AG08395 (cell line): ENCODE measurements around the gene RBM10.

Experiments used
- DNase-seq: peaks from one replicate; pipeline ENCODE4 v3.0.0; 2012; ENCODE audit warnings: mixed read lengths, low spot score

RBM10 gene

DNA sequence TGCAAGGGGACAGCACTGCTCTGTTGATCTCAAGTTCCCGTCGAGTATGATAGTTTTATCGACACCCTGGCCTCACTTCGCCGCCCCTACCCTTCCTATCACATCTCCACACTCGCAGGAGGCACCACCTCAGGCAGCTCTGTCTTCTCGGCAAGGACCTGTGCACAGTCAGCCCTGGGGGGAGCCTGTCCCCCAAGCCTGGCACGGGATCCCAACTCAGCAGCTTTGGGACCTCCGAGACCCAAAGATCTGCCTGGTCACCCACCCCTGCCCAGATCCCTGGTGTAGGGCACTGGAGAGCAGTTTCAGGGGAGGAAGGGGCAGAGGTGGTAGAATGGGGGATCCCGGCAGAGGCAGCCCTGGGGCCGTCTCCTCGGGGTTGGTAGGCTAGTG lies 30.6 kb downstream of the RBM10 start:
- DNase-seq: no peak

DNA sequence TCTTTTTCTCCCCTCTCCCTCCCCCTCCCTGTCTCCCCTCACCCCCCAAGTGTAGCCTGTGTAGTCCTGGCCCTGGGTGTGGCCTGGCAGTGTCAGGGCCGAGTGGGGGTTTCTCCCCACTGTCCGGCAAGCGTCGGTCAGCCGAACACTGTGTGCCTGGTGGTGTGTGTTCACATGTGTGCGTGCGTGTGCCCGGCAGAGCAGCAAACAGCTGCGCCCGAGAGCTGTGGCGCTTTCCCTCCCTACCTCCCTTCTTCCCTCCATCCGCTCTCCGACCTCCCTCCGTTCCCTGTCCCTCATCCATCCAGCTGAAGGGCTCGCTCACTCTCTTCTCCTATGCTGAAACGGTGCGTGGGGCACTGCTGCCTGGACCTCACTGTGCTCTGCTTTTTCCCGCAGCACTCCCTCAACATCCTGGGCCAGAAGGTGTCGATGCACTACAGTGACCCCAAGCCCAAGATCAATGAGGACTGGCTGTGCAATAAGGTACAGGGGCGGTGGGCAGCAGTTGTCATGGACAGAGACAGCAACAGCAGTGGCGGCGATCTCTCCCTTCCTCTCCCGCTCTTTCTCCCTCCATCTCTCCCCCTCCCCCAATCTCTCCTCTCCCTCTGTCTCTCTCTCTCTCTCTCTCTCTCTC lies 31.2 kb downstream of the RBM10 start:
- no peak for DNase-seq

DNA sequence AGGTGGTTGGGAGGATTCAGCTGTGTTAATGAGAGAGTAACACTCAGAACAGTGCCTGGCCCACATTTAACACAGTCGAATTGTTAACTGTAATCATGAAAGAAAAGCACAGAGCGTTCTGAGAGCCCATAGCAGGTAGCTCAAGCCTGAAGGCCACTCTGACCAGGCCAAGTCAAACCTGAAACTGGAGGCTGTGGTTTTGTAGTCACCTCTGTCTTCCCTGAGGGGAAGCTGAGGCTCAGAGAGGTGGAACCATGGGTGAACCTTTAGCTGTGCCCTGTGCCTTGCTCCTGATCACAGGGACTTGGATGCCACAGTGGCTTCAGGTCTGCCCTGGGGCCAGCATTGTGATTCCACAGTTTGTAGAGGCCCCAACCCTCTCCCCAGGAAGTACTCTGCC lies 32.1 kb downstream of the RBM10 start:
- no peak for DNase-seq

DNA sequence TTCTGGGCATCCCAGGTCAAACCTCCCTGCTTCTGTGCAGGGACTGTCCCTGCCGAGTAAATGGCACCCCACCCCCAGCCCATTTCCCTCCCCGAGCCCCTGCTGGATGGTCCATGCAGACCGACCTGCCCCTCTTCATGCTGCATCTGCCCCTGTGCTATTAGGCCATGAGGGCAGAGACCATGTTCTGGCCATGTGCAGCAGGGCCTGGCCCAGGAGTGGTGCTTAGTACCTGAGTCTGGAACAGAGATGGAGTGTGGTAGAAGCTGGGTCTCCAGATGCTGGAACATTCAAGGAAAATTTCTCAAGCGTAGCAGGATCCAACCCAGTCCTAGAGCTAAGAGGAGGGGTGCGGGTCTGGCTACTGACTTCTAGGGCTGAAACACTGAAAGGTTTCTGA lies 33.3 kb downstream of the RBM10 start:
- DNase-seq: no peak

DNA sequence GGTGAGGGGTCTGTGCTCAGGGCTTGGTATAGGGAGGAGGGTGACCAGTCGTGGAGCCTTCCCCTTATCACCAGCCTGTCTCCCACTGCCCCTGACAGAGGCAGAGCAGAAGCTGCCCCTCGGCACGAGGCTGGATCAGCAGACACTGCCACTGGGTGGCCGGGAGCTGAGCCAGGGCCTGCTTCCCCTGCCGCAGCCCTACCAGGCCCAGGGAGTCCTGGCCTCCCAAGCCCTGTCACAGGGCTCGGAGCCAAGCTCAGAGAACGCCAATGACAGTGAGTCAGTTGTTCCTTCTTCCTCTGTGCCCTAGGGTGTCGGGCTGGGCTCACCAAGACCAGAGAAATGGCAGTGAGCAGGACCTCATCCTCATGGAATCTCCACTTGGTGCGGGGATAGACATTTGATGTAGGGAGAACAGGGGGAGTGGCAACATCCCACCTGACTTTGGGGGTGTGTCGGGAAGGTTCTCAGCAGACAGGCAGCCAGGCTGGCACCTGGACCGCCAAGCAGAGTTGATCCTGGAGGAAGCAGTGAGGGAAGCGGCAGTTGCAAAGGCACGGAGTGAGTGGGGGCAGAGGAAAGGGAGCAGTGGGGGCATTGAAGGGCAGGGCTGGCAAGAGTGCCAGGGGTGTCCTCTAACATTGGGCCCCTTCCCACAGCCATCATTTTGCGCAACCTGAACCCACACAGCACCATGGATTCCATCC lies 34.4 kb downstream of the RBM10 start:
- DNase-seq: peak; percentile 86

DNA sequence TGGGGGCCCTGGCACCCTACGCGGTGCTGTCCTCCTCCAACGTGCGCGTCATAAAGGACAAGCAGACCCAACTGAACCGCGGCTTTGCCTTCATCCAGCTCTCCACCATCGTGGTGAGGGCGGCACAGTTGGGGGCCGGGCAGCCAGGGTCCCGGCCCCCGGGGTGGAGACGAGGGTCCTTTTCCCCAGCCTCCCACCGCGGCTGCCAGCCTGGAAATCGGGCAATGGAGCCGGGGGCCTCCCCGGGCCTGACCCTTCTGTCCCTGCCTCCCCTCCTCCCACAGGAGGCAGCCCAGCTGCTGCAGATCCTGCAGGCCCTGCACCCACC lies 34.9 kb downstream of the RBM10 start:
- no peak for DNase-seq

DNA sequence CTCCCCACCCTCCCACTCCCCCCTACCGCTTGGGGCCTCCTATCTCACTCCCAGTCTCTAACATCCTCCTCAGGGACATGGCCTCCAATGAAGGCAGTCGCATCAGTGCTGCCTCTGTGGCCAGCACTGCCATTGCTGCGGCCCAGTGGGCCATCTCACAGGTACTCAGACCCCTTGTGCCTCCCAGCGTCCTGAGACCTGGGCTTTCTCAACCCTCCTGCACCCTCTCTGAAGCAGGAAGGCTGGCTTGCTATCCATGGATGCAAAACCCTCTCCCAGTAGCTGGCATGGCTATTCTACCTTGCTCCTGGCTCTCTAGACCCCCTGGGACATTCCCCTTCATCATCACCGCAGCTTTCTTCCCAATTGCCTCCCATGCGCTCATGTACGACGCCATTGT lies 35.3 kb downstream of the RBM10 start:
- DNase-seq: no peak

DNA sequence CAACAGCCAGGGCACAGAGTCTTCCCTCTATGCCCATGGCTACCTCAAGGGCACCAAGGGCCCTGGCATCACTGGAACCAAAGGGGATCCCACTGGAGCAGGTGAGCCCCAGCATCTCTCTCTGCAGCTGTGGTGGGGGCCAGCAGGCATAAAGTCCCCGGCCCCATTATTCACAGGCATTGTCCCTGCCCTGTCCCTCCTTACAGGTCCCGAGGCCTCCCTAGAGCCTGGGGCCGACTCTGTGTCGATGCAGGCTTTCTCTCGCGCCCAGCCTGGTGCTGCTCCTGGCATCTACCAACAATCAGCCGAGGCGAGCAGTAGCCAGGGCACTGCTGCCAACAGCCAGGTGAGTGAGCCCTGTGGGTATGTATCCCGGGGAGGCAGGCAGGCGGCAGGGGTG lies 36.3 kb downstream of the RBM10 start:
- DNase-seq: no peak

DNA sequence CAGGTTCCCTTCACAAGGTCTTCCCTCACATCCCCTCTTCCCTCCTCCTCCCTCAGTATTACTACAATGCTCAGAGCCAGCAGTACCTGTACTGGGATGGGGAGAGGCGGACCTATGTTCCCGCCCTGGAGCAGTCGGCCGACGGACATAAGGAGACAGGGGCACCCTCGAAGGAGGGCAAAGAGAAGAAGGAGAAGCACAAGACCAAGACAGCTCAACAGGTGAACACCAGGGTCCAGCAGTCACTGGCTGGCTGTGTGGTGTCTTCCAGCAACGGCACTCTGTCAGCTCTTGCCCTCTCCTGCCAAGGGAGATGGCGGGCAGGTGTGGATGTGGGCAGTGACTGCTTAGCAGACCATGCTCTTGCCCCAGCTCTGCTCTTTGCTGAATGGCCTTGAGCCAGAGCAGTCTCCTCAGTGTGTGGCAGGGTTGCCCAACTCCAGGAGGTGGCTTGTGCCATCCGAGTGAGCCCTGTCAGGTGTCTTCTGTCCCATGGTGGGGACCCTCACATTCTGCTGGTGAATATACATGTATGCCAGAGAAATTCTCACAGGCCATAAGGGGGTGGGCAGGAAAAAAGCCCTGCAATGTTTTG lies 37.2 kb downstream of the RBM10 start:
- no peak for DNase-seq

DNA sequence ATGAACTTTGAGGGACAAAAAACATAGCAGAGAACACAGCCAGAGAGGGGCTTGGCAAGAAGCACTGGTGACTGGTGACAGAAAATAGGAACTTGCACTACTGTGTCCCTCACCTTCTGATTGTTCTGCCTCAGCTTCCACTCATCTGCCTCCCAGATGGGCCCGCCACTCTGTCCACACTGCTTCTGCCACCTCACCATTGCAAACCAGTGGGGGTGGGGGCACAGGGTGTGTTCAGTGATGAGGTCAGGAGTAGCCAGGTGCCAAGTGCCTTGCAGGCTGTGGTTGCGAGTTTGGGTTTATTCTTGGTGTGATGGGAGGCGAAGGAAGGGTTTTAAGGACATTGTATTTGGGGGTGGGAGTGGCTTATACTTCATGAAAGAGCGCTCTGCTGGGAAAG lies 39.5 kb downstream of the RBM10 start:
- DNase-seq: no peak

DNA sequence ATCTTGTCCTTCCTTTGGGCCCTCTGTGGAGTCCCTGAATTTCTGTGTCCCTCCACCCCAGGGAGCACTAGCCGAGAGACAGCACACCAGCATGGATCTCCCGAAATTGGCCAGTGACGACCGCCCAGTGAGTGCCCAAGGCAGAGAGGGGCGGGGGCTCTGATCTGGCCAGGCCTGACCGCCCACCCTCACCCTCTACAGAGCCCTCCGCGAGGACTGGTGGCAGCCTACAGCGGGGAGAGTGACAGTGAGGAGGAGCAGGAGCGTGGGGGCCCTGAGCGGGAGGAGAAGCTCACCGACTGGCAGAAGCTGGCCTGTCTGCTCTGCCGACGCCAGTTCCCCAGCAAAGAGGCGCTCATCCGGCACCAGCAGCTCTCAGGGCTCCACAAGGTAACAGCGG lies 40.2 kb downstream of the RBM10 start:
- no peak for DNase-seq

DNA sequence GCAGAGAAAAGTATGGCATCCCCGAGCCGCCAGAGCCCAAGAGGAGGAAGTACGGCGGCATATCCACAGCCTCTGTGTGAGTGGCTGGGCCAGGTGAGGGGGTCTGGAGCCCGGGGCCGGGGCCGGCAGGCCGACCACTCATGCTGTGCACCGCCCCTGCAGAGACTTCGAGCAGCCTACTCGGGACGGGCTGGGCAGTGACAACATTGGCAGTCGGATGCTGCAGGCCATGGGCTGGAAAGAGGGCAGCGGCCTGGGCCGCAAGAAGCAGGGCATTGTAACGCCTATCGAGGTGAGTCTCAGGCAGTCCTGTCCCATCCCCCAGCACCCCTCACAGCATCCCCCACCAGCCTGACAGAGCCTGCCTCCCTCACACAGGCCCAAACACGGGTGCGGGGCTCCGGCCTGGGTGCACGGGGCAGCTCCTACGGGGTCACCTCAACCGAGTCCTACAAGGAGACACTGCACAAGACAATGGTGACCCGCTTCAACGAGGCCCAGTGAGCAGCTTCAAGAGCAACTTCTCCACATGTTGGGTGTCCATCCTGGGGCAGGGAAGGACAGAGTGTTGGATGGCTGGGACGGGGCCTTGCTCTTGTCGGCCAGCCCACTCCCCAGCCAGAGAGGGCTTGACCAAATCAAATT lies 41.2 kb downstream of the RBM10 start:
- DNase-seq: no peak

DNA sequence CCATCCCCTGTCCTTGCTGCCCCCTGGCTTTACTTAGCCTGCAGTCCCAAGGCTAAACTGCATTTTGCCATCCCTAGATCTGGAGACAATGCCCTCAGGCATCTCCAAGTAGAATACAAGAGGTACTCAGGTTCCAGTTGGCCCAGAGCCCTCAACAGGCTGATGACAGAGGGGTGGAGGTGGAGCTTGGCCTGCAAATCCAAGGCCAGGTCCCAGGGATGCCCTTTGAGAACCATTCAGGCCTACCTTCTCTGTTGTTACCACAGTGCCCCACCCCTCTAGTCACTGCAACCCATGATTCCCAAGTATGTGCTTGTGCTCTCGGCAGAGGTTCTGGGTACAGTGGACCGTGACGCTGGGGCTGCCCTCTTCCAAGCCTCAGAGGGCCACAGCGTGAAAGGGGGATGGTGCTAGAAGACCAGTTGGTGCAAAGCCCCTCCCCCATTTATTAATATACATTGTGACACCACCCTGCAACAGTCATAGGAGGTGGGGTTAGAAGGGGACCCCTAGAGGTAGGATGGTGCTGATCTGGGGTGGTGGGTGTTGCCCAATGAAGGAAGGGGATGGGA lies 42.2 kb downstream of the RBM10 start:
- no peak for DNase-seq

DNA sequence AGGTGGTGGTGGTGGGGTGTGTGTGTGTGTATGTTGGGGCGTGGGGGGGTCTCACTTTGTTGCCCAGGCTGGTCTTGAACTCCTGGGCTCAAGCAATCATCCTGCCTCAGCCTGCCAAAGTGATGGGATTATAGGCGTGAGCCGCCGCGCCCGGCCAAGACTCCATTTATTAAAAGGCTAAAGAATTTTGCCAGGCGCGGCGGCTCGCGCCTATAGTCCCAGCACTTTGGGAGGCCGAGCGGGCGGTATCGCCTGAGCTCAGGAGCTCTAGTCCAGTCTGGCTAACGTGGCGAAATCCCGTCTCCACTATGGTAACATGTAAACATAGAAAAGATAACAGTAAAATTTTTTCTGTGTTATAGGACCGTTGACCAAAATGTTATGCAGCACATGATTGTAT lies 44.9 kb downstream of the RBM10 start:
- DNase-seq: no peak

DNA sequence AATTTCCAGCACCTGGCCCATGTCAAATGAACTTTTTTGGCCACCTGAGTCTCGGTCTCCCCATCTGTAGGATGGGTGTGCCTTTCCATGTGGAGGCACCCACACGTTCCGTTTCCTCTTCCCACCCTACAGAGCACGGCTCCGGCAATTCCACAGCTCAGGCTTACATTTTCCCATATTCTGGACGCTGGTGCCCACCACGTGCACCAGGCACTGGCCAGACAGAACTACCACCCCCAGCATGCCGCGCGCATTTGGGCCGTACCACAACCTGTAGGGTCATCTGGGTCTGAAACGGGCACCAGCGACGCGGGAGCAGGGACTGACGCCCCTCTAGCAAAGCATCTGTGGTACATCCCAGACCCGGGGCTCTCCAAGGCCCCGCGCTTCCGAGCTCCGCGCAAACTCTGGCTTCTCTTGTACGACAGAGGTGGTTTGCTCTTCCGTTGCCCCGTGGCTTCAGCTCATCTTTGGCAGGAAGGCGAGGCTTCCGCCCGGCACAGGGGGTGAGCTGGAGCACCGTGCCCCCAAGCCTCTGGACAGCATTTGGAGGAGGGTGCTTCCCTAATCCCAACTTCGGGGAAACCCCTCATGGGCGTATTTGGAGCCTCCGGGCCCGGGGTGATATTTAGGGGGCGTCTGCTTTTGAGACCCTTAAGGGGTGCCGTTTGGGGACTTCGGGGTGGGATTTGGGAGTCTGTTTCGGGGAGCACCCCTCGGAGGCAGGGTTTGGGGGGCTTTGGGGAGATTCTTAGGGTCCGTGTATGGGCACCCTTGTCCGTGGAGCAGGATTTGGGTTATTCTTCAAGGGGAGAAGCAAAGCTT lies 45.6 kb downstream of the RBM10 start:
- peak; percentile 92 for DNase-seq

DNA sequence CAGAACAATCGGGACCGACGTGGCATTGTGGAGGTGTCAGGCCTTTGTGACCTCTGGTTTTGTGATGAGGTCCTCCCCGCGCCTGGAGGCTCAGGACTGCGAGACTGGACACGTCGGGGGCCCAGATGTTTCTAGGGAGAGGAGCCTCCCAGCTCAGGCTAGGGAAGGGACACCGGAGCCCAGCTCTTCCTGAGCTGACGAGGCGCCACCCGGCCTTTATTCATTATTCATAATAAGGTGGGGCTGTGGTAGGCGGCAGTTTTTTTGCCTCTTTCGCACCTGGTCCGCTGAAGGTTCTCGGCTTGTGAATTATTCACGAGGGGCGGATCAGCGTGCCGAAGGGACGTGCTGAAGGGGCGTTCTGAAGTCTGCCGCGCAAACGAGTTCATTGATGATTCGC lies 46.3 kb downstream of the RBM10 start:
- no peak for DNase-seq

DNA sequence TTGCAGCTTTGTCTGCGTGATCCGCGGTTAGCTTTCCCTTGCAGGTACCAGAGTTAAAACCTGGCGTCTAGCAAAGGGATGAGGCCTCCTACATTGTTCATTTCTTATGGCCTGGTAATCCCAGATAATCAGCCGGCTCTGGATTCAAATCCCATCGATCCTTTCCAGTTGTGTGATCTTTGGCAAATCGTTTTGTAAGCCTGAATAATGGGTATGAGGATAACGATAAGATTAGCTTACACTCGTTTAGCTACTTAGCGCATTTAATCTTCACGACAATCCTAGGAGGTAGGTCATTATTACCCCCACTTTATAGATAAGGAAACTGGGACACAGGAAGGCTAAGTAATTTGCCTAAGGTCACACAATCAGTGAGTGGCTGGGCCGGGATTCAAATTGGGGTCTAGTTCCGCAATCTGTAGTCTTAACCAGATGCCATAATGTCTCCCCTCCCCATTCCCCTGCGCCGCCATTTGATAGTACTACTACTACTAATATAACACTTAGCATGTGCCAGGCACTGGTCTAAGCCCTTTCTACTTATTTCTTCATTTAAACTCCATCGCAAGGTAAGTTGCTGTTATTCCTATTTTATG lies 46.9 kb downstream of the RBM10 start:
- no peak for DNase-seq

DNA sequence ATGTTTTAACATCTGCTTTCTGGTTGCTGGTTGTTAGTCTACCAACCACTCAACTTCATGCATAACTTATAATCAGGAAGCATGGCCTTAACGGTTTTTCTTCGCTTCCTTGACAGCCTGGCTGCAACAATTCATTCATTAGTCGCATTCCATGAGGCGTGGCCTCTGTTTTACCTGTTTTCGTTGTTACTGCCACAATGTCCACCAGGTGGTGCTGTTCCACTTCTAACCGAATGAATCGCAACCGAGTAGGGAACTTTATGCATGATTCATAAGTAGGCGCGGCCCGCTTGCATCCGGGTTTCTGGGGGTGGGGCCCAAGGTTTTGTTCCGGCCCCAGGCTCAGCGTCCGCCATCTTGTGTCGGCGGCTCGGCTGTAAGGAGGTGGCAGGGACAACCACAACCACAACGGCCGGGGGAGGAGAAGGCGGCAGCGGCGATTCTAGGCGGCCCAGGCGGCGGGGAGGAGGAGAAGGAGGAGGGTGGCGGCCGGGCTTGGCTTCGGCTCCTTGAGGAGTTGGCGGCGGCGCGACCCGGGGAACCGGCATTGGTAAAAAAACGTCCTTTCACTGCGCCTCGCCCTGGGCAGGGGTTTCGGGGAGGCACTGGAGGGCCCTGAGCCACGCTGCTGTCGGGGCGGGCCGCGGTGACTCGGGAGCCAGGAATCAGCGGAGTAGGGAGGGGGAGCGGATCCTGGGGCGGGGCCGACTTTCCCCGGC lies 48.6 kb downstream of the RBM10 start, which contains the start of gene UBA1:
TSS of gene UBA1 (plus strand) at position 355 of the 719 bp plus-strand sequence. CDS start 4,974 bp downstream, outside the sequence.
- DNase-seq: peak; percentile 97

DNA sequence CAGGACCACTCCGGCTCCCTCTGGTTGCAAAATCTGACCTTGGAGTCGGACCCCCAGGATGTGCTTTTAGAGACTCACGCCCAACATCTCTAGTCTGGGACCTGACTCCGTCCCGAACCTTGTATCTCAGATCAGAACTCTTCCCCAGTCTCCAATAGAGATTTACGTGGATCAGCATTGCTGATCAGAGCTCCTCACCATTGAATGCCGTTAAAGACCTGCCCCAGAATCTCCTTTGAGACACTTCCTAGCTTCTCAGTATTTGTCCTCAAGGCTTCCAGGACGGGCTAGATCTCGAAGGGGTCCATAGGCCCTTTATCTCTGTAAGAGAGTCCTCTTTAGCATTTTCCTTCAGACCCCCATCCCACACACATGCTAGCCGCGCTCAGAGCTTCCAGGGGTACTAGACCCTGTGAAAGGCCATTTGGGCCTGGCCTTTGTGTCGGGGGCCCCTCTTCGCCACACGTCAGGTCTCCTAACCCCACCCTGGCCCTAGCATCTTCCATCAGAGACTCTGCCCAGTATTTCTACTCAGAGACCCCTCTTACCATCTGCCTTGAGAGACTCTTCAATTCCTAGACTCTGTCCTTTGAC lies 49.3 kb downstream of the RBM10 start:
- no peak for DNase-seq

DNA sequence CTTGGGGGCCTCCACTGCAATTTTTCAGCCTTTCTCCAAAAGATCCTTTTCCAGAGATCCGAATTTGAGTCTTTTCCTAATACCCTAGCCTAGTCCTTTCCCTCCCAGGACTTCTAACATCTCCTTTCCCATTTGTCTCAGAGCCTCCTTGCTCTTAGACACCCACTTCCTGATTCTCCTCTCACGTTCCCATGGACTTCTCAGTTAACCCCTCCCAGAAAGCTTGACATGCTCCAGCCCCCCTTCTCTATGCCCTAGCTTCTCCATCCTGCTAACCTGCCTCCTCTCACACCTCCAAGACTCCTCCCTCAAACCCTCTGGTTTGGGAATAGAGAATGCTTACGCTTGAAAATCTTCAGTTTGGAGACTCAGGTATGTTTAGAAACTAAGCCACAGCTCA lies 51.1 kb downstream of the RBM10 start:
- no peak for DNase-seq

DNA sequence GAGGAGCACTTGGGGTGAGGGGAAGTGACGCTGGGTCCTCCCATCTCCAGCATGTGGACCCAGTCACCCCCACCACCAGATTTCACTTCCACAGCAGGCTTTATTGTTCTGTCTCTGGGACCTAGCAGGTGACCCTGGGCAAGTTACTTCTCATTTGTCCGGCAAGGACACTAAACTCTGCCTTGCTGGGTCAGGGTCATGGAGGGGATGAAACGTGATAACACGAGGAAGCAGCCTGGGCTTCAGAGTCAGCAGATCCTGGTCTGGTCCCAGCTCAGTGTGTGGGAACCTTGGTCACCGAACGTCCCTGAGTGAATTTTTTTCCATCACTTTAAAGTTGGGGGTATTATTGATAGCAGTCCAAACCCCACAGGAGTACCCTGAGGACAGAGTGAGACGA lies 52.5 kb downstream of the RBM10 start:
- no peak for DNase-seq
